GM13976 (cell line): Measurements from ENCODE around the gene TSPAN3.

Experiments used
- DNase-seq: peaks from one replicate; pipeline ENCODE4 v3.0.0; 2012; ENCODE audit warnings: low spot score
- in situ Hi-C: fragments of 300-500 bp; cut with MboI; formaldehyde crosslinking; loops from one replicate; pipeline ENCODE4 v1.12.0; 2022; ENCODE audit warnings: low sequenced_read_pairs, mixed read lengths, inconsistent platforms; ENCODE audit not compliant: unreplicated experiment
- TF ChIP-seq, protein P1 (sequence below): IDR thresholded peaks from 2 replicates; pipeline ENCODE4 v1.5.1; 2012; ENCODE audit warnings: borderline replicate concordance, mild to moderate bottlenecking; ENCODE audit not compliant: insufficient read depth; ENCODE audit errors: extremely low read depth, missing control alignments, control extremely low read depth

Gene TSPAN3

DNA sequence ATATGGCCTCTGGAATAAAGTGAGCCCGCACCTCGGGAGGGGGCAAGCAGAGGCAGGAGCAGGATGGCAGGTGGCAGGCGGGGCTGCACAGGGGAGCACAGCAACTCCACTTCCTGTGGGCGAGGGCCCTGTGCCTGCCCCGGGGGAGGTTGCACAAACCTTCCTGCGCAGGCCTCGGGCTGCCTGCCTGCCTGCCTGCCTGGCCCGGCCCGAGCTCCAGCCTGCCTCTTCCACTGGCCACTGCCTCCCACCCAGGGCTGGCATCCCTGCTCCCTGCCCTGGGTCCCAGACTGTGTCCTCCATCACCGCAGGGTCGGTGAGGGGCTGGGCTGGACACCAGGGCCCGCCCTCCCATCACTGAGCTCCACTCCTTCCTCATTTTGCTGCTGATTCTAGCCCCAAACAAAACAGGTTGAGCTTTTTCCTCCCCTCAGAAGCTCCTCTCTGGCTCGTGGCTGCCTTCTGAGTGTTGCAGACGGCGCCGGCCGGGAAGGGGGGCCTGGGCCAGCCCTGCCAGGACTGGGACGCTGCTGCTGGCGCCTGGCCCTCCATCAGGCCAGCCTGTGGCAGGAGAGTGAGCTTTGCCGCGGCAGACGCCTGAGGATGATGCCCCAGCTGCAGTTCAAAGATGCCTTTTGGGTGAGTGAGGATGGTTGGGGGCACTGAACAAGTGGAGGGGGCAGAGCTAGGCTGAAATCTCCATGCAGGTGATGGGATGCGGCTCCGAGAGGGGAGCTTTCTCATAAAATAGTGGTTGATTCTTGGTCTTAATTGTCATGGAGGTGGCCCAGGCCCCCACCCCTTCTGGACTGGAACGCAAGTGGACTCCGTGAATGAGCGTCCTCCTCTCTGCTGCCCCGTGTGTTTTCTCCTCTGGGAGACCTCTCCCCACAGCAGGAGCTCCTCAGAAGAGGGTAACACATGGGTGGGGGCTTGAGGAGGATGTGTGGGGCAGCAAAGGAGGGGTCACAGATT lies 75.7 kb downstream of the TSPAN3 start, which contains the start of gene PSTPIP1:
Gene PSTPIP1, plus strand, starts transcription at position 156 of the 975 bp plus-strand sequence. Its CDS starts 448 bp downstream, at position 604.
- in situ Hi-C loops, result no loop called here
- DNase-seq, result peak; percentile 72
- TF ChIP-seq, protein P1, sequence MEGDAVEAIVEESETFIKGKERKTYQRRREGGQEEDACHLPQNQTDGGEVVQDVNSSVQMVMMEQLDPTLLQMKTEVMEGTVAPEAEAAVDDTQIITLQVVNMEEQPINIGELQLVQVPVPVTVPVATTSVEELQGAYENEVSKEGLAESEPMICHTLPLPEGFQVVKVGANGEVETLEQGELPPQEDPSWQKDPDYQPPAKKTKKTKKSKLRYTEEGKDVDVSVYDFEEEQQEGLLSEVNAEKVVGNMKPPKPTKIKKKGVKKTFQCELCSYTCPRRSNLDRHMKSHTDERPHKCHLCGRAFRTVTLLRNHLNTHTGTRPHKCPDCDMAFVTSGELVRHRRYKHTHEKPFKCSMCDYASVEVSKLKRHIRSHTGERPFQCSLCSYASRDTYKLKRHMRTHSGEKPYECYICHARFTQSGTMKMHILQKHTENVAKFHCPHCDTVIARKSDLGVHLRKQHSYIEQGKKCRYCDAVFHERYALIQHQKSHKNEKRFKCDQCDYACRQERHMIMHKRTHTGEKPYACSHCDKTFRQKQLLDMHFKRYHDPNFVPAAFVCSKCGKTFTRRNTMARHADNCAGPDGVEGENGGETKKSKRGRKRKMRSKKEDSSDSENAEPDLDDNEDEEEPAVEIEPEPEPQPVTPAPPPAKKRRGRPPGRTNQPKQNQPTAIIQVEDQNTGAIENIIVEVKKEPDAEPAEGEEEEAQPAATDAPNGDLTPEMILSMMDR, result no peak

DNA sequence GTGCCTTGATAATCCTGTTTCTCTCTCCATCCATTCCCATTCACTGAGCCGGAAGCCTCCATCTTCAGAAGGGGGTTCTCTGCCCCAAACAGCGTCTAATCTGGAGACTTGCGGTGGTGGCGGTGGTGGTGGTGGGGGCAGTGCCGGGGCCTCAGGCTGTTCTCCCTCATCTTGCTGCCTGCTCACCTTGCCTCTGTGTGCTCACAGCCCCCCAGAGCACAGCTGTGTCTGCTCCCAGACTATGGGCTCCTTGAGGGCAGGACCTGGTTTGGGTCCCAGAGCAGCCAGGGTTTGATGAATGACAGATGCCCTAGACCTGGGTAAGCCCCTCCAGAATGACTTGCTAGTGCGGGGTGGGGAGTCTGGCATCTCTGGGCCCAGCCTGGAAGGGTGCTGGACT lies 76.4 kb downstream of the TSPAN3 start:
- in situ Hi-C loops, result no loop called here
- TF ChIP-seq, protein P1, result no peak
- DNase-seq, result no peak

DNA sequence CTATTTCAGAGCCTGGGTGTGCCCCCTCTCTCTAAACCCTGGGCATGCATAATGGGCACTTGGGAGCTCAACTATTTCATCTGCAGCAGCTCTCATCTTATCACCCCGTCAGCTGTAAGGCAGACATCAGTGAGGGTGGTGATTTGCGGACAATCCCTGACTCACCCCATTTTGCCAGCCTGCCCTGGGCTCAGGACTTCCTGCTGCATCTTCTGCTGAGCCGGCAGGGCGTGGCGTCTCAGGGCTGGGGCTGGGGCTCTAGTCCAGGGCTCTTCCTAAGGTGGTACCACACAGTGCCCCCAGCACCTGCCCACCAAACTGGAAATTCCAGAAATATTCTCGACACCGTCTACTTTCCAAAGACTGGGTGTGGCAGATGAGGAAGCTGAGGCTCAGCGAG lies 76.9 kb downstream of the TSPAN3 start:
- TF ChIP-seq, protein P1, result no peak
- no peak for DNase-seq
- in situ Hi-C loops, result no loop called here

DNA sequence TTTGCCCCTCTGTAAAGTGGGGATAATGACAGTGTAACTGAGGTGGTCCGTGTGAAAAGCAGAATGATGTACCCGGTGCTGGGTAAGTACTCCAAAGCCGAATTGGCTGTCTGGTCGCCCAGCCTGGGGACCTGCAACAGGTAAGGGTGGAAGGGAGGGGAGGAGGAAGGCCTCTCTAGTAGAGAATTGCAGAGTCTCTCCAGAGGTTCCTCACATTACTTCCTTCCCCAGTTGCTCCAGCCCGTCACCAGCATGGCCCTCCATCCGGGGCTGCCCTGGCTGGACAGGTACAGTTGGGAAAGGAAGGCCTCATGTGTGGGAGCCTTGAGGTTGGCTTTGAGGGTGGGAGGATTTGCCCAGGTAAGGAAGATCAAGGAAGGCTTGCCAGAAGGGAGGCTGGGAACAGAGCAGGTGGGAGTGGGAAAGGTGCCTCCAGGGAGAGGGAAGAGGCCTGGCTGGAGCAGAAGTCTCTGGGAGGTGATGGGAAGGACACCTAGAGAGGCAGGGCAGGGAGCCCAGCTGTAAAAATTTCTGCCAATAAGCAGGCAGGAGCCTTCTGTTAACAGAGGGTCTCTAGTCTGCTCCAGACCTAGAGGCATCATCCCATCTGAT lies 77.7 kb downstream of the TSPAN3 start:
- DNase-seq, result no peak
- TF ChIP-seq, protein P1, result no peak
- in situ Hi-C loops, result no loop called here

DNA sequence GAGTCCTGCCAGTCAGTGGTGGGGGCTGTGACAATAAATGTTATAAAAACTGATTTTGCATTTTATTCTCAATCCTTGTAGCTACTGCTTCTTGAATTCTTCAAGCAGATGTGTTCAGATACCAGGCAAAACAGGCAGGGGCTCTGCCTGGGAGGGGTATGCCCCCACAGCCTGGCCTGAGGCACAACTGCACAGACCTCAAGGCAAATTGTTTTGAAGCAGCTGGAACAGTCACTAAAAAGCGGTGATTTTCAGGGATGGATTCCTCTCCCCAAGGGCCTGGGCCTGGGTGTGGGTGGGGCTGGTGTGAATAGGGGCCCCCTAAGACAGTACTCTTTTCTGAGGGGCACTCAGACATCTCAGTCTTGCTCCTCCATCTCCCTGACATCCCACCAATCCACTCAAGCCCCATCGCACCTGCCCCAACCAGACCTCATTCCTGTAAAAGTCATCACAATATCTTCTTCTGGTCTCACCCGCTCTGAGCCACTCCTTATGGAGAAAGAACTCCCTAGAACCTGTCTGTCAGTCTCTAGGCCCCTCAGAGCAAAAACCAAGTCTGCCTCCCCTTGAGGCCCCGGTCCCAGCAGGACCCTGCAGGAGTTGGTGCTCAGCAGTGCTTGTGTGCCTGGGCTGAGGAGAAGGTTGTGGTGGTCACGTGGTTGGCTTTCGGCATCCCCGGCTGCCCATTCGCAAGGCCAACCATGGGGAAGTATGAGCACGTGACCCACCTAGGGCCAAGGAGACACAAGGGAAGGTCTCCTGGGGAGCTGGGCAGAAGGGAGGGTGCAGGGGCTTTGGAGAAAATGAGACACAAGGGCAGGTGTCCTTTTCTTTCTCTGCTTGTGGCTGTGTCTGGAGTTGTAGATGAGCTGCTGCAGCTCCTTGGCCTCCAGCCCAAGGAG lies 78.9 kb downstream of the TSPAN3 start:
- in situ Hi-C loops, result no loop called here
- TF ChIP-seq, protein P1, result no peak
- no peak for DNase-seq
